AG04450 (cell line): Measurements from ENCODE around the gene DHRS3. TPM values are rescaled to one million over a fixed set of nuclear protein-coding genes. Genes with fewer than 3 reads are reported as not detected.

Experiments used
- CTCF ChIA-PET: fragments of 300-600, 350-600 bp; formaldehyde crosslinking; extraction: SDS; loops from one replicate; lab custom pipeline; 2022; ENCODE audit warnings: antibody characterized with exemption, inconsistent platforms; lab: Charles Lee
- POLR2A ChIA-PET: fragments of 350-600 bp; formaldehyde crosslinking; extraction: SDS; loops from one replicate; lab custom pipeline; 2021; ENCODE audit warnings: antibody characterized with exemption, inconsistent platforms; lab: Yijun Ruan, JAX
- DNase-seq: peaks from one replicate; pipeline ENCODE4 v3.0.0-alpha.2; 2011; ENCODE audit warnings: low read depth, low spot score
- H3K27ac ChIP-seq: one replicate; pipeline ENCODE4 v1.5.1; 2012; ENCODE audit warnings: low read depth, low read length, control low read depth
- H3K27me3 ChIP-seq: one replicate; pipeline ENCODE4 v1.6.0; 2012; ENCODE audit warnings: low read length; ENCODE audit not compliant: control insufficient read depth, insufficient read depth
- H3K4me3 ChIP-seq: 2 replicates; pipeline ENCODE4 v1.5.1; 2011; ENCODE audit warnings: mild to moderate bottlenecking, low read depth, low read length, control low read depth
- H3K9me3 ChIP-seq: 2 replicates; pipeline ENCODE4 v1.5.1; 2012; ENCODE audit warnings: low read length; ENCODE audit not compliant: control insufficient read depth, insufficient read depth
- CTCF ChIP-seq: IDR thresholded peaks from 2 replicates; pipeline ENCODE4 v1.5.1; 2011; ENCODE audit warnings: low read depth, low read length, control low read depth, inconsistent platforms
- polyA plus RNA-seq: library from polyadenylated mRNA; depleted of rRNA; stranded (reverse); fragments of >200 nt; gene quantifications from 2 replicates; pipeline ENCODE4 v1.2.3, GENCODE V29; 2011

Gene DHRS3
- polyA plus RNA-seq, 1 experiment: 42.3 TPM

DNA sequence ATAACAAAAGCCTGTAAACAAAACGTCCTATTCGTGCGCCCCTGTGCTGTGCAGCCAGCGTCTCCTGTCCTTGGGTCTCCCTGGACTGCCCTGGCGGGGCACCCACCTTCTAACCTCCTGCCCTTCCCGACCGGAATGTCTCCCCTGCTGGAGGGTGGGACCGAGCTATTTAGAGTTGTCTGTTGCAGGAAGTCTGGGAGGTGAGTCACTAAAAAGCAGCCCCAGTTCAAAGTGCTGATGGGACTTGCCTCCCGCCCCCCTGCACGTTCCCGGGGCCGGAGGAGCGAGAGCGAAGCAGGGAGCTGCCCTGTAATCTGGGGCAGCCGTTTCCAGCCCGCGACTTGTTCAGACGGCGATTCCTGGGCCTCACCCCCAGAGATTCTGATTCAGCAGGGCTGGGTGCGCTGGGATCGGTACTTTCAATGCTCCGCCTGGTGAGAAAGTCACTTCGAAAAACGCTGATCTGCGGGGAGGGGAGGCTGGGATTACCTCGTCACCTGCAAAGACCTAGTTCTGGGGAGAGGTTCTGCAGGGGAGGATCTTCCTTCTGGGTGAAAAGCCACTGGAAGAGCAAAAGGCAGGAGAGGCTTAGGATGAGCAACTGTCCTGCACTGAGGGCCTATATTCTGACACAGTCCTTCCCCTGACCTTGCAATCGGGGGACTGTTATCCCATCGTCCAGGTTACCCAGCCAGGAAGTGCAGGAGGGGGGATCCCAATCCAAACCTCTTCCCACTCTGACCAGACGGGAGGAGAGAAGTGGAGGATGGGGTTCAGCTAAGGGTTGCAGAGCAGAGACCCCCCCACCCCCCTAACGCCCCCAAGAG is 1.2 kb upstream of the DHRS3 start:
- CTCF ChIA-PET: interaction anchor here (0.5 to 5.6 kb wide), 18 partner anchors 12 to 347 kb away, joined by 3 to 48 read pairs (median 6); no protein-coding TSS in a partner anchor
- no peak for TF ChIP-seq CTCF
- no peak for DNase-seq
- Histone ChIP-seq H3K4me3 (peak overlapping the region; percentile 83), H3K9me3 (peaks cover 4% of the 10 kb centered on the region; the same call in 1 of the 2 replicates), H3K27me3 (peaks cover 3% of the 10 kb centered on the region), H3K27ac (peak overlapping the region; percentile 86)
- POLR2A ChIA-PET: interaction anchor here (0.6 to 4.9 kb wide), 4 partner anchors 23 to 117 kb away, joined by 4 to 34 read pairs (median 5); no protein-coding TSS in a partner anchor

GRCh38 chr1:12618661-12618964 is 603 bp upstream of the DHRS3 start:
- ChIA-PET CTCF (interaction anchor here (0.7 to 5.6 kb wide), 8 partner anchors 16 to 347 kb away, joined by 3 to 48 read pairs (median 8); no protein-coding TSS in a partner anchor), POLR2A (interaction anchor here (0.6 to 4.9 kb wide), 3 partner anchors 22 to 116 kb away, joined by 4 to 34 read pairs (median 6); no protein-coding TSS in a partner anchor)
- peaks cover 4% of the 10 kb centered on the region; the same call in 1 of the 2 replicates for H3K9me3 ChIP-seq
- H3K27me3 ChIP-seq: peaks cover 2% of the 10 kb centered on the region
- no peak for DNase-seq
- H3K4me3 ChIP-seq: peak overlapping the region; percentile 83
- no peak for TF ChIP-seq CTCF
- peak overlapping the region; percentile 86 for H3K27ac ChIP-seq

- CTCF ChIA-PET: interaction anchor here (0.7 to 5.6 kb wide), 7 partner anchors 41 to 320 kb away, joined by 3 to 48 read pairs (median 8); no protein-coding TSS in a partner anchor
- POLR2A ChIA-PET: interaction anchor here (0.6 to 4.9 kb wide), 15 partner anchors 17 to 497 kb away, joined by 3 to 34 read pairs (median 3); no protein-coding TSS in a partner anchor
- Histone ChIP-seq H3K27ac (peak overlapping the region; percentile 86), H3K9me3 (peaks cover 4% of the 10 kb centered on the region; the same call in 1 of the 2 replicates), H3K4me3 (peak overlapping the region; percentile 83), H3K27me3 (peaks cover 2% of the 10 kb centered on the region)
- DNase-seq: no peak
- TF ChIP-seq CTCF: no peak
Observed at GRCh38 chr1:12617511-12617900, 504 bp downstream of the DHRS3 start.

DNA sequence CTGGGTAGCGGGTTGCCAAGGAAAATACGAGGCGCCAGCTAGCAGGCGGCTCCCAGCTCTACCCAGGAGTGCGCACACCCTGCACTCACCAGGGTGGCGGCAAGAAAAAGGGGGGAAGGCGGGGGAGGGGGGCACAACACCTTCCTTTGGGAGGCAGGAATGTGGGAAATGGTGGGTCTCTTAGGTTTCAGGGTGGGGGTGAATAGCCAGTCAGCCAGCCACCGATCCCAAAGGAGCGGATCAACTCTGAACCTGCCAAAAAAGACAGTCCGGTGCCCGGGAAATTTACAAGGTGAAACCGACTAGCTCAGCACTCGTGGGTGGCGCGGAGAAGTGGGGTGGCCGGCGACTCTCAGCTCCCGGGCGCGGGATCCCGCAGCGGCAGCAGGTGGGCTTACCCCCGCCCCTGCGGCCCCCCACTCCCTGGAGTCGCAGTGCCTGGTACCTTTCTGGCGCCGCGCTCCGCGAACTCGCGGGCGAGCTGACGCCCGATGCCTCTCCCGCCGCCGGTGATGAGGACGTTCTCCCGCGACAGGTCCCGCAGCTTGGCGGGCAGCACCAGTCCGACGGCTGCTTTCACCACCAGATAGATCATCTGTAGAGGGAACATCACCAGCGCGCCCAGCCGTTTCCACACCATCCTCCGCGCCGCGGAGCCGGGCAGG is 1.2 kb downstream of the DHRS3 start:
- peak overlapping the region; percentile 83 for H3K4me3 ChIP-seq
- H3K27me3 ChIP-seq: peaks cover 2% of the 10 kb centered on the region
- H3K27ac ChIP-seq: peak overlapping the region; percentile 80
- ChIA-PET POLR2A (interaction anchor here (1.2 to 4.9 kb wide), 3 partner anchors 21 to 139 kb away, joined by 3 to 34 read pairs (median 8); no protein-coding TSS in a partner anchor), CTCF (interaction anchor here (1.1 to 4.7 kb wide), 3 partner anchors 42 to 209 kb away, joined by 5 to 27 read pairs (median 8); no protein-coding TSS in a partner anchor)
- peaks cover 4% of the 10 kb centered on the region; the same call in 1 of the 2 replicates for H3K9me3 ChIP-seq
- no peak for DNase-seq
- TF ChIP-seq CTCF: no peak
